Esophagus squamous epithelium (tissue), 4 donors: ENCODE data around the gene SMIM41.

Experiments
- CTCF ChIP-seq, 6 experiments: fragments of 450-650 bp in 4 of 6; fragments of 200-600 bp in 2 of 6; sonication (generic) in 2 of 6; IDR thresholded peaks; one replicate each; pipeline ENCODE4 v1.5.1; 2016 to 2019; ENCODE audit warnings: antibody characterized with exemption in 6 of 6, mild to moderate bottlenecking in 4 of 6, moderate library complexity in 4 of 6
- POLR2A ChIP-seq, 4 donors: fragments of 450-650 bp; IDR thresholded peaks; one replicate each; pipeline ENCODE4 v1.6.1; 2017; ENCODE audit warnings: antibody characterized with exemption in 4 of 4, mild to moderate bottlenecking in 4 of 4, moderate library complexity in 3 of 4

DNA sequence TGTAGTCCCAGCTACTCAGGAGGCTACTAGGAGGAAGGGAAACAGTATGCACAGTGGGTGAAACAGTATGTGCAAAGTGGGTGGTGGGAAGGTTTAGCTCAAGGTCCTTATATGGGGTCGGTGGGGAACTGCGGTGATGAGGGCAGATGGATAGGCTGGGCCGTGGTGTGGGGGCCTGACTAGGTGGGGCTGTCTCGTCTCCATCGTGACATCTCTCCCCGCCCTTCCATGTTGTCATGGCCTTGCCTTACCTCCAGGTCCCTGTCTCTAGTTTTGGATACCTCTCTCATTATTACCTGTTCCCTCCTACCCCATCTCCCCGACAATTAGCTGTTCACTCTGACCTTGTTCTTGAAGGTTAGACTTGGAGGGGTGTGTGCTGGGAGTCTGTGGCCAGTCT lies 32.6 kb upstream of the SMIM41 start:
- TF ChIP-seq CTCF (IDR thresholded peaks at IDR 0.05) (no peak), POLR2A (IDR thresholded peaks at IDR 0.05) (no peak)
